ENCODE results near the gene PEX12.

DNA sequence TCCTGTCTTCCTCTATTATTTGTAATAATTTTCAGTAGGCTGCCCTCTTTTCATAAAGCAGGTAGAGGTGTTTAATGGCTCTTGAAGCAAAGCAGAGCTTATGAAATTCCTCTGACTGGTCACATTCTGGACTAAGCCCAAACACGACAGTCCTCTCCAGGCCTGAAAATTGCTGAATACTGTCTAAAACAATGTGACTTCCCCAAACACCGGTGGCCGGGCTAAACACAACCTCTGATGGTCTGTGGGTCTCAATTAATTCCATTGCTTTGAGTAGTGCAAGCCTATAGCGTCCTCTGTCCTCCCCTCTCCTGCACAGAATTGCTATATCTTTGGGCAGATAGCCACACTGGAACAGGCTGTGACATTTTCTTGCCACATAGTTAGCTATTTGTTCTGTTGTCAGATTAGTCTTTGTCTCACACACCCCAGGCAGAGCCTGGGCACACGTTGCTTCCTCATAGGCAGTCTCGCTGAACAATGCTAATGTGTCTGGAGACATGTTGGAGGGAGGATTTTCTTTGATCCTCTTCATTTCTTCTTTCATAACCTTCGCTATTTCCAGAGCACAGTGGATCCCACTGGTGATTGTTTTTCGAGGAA is 30.1 kb downstream of the PEX12 start:
- TF ChIP-seq POLR2A (IDR thresholded peaks at IDR 0.05), result no peak
- TF ChIP-seq, protein P1, sequence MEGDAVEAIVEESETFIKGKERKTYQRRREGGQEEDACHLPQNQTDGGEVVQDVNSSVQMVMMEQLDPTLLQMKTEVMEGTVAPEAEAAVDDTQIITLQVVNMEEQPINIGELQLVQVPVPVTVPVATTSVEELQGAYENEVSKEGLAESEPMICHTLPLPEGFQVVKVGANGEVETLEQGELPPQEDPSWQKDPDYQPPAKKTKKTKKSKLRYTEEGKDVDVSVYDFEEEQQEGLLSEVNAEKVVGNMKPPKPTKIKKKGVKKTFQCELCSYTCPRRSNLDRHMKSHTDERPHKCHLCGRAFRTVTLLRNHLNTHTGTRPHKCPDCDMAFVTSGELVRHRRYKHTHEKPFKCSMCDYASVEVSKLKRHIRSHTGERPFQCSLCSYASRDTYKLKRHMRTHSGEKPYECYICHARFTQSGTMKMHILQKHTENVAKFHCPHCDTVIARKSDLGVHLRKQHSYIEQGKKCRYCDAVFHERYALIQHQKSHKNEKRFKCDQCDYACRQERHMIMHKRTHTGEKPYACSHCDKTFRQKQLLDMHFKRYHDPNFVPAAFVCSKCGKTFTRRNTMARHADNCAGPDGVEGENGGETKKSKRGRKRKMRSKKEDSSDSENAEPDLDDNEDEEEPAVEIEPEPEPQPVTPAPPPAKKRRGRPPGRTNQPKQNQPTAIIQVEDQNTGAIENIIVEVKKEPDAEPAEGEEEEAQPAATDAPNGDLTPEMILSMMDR (IDR thresholded peaks at IDR 0.05), result no peak

All from Peyer's patch (tissue), 4 donors.